Endothelial cell (in vitro differentiated cells): Measurements from ENCODE around the gene NFATC1. TPM values are rescaled to one million over a fixed set of nuclear protein-coding genes. Genes with fewer than 3 reads are reported as not detected.

Source experiments
- DNase-seq: peaks from one replicate; pipeline ENCODE4 v3.0.0; 2021; ENCODE audit warnings: low spot score
- H3K27ac Mint-ChIP-seq: one replicate; pipeline ENCODE4 v1.8.0; 2021; ENCODE audit warnings: mixed read lengths, inconsistent platforms; ENCODE audit not compliant: unreplicated experiment
- H3K27me3 Mint-ChIP-seq: one replicate; pipeline ENCODE4 v1.8.0; 2021; ENCODE audit warnings: mild to moderate bottlenecking, moderate library complexity, mixed read lengths, inconsistent platforms; ENCODE audit not compliant: unreplicated experiment
- H3K36me3 Mint-ChIP-seq: one replicate; pipeline ENCODE4 v1.8.0; 2021; ENCODE audit warnings: mild to moderate bottlenecking, low read depth, mixed read lengths, inconsistent platforms; ENCODE audit not compliant: unreplicated experiment
- H3K4me1 Mint-ChIP-seq: one replicate; pipeline ENCODE4 v1.8.0; 2021; ENCODE audit warnings: mild to moderate bottlenecking, mixed read lengths, inconsistent platforms; ENCODE audit not compliant: unreplicated experiment
- H3K4me3 Mint-ChIP-seq: one replicate; pipeline ENCODE4 v1.8.0; 2021; ENCODE audit warnings: mild to moderate bottlenecking, mixed read lengths, inconsistent platforms; ENCODE audit not compliant: unreplicated experiment
- H3K9me3 Mint-ChIP-seq: one replicate; pipeline ENCODE4 v1.8.0; 2021; ENCODE audit warnings: mixed read lengths, inconsistent platforms; ENCODE audit not compliant: unreplicated experiment
- CTCF ChIP-seq: fragments of 200-600 bp; sonication (generic); IDR thresholded peaks from one replicate; pipeline ENCODE4 v1.5.0; 2021; ENCODE audit warnings: antibody characterized with exemption; ENCODE audit not compliant: unreplicated experiment
- total RNA-seq: library from RNA; stranded (reverse); fragmentation: NEBNext Ultra II Directional; extraction: Animal tissue kit (Norgen Biotek cat#: 25700); gene quantifications from one replicate; pipeline ENCODE4 v1.2.1, GENCODE V29; 2021; ENCODE audit not compliant: unreplicated experiment

NFATC1 gene
- total RNA-seq, 1 donor from 2014 or later: 40.6 TPM

- Mint-ChIP-seq H3K9me3 (no peaks in the 10 kb centered on the region), H3K36me3 (peaks cover 6% of the 10 kb centered on the region), H3K27ac (no peak overlapping the region), H3K4me1 (peaks cover 6% of the 10 kb centered on the region), H3K4me3 (no peak overlapping the region), H3K27me3 (peaks cover 8% of the 10 kb centered on the region)
- no peak for DNase-seq
- TF ChIP-seq CTCF: no peak
These were observed 177.2 kb downstream of the NFATC1 start for GRCh38 chr18:79572848-79573451.

GRCh38 chr18:79573921-79574491, 178.3 kb downstream of the NFATC1 start:
- DNase-seq: no peak
- H3K4me1 Mint-ChIP-seq: peaks cover 3% of the 10 kb centered on the region

GRCh38 chr18:79574938-79575525, 179.3 kb downstream of the NFATC1 start:
- H3K27me3 Mint-ChIP-seq: peaks cover 5% of the 10 kb centered on the region
- no peaks in the 10 kb centered on the region for H3K4me1 Mint-ChIP-seq
- peaks cover 6% of the 10 kb centered on the region for H3K36me3 Mint-ChIP-seq
- no peak for TF ChIP-seq CTCF
- DNase-seq: no peak
- no peaks in the 10 kb centered on the region for H3K9me3 Mint-ChIP-seq
- no peak overlapping the region for H3K27ac Mint-ChIP-seq
- H3K4me3 Mint-ChIP-seq: no peak overlapping the region

More at GRCh38 chr18:79573921-79574491, 178.3 kb downstream of the NFATC1 start:
- no peak overlapping the region for H3K4me3 Mint-ChIP-seq
- peaks cover 8% of the 10 kb centered on the region for H3K27me3 Mint-ChIP-seq
- no peaks in the 10 kb centered on the region for H3K9me3 Mint-ChIP-seq
- TF ChIP-seq CTCF: no peak
- H3K36me3 Mint-ChIP-seq: peaks cover 6% of the 10 kb centered on the region
- H3K27ac Mint-ChIP-seq: no peak overlapping the region

- H3K9me3 Mint-ChIP-seq: no peaks in the 10 kb centered on the region
- peaks cover 5% of the 10 kb centered on the region for H3K27me3 Mint-ChIP-seq
- H3K36me3 Mint-ChIP-seq: peaks cover 4% of the 10 kb centered on the region
- DNase-seq: no peak
- no peak for TF ChIP-seq CTCF
- H3K4me1 Mint-ChIP-seq: no peaks in the 10 kb centered on the region
- H3K27ac Mint-ChIP-seq: no peak overlapping the region
- no peak overlapping the region for H3K4me3 Mint-ChIP-seq
These were observed 180.4 kb downstream of the NFATC1 start for GRCh38 chr18:79575891-79576685.
